H1 (cell line): Measurements from ENCODE around the gene KCNH4. TPM values are rescaled to one million over a fixed set of nuclear protein-coding genes. Genes with fewer than 3 reads are reported as not detected.

Experiments used
- ATF2 ChIP-seq: IDR thresholded peaks from 2 replicates; pipeline ENCODE4 v1.6.1; 2012; ENCODE audit warnings: low read length, inconsistent platforms
- ATF3 ChIP-seq: IDR thresholded peaks from 2 replicates; pipeline ENCODE4 v1.6.1; 2011; ENCODE audit warnings: low read depth, mild to moderate bottlenecking, low read length; ENCODE audit not compliant: insufficient read depth
- CBX8 ChIP-seq: fragments of 300-800, 300-1000 bp; sonication (generic); IDR thresholded peaks from 2 replicates; pipeline ENCODE4 v1.7.1; 2016; ENCODE audit warnings: low read depth, low read length, borderline replicate concordance
- E2F6 ChIP-seq: IDR thresholded peaks from 2 replicates; pipeline ENCODE4 v1.6.1; 2012; ENCODE audit warnings: inconsistent platforms
- JUND ChIP-seq: IDR thresholded peaks from 2 replicates; pipeline ENCODE4 v1.6.1; 2011; ENCODE audit warnings: mild to moderate bottlenecking, improper control_type of control experiment, low read length
- KDM4A ChIP-seq: IDR thresholded peaks from one replicate; pipeline ENCODE4 v1.7.1; 2012; ENCODE audit warnings: low read depth, mild to moderate bottlenecking, moderate library complexity, low read length, inconsistent platforms; ENCODE audit not compliant: severe bottlenecking
- PHF8 ChIP-seq: fragments of 200-600 bp; sonication (generic); conservative IDR thresholded peaks from 2 replicates; pipeline ENCODE4 v1.7.1; 2012; ENCODE audit warnings: low read depth, mild to moderate bottlenecking, inconsistent platforms, low read length, moderate library complexity
- RNF2 ChIP-seq: fragments of 200-900, 300-1000 bp; sonication (generic); IDR thresholded peaks from 2 replicates; pipeline ENCODE4 v1.7.1; 2016; ENCODE audit warnings: borderline replicate concordance, low read depth, mild to moderate bottlenecking, antibody characterized with exemption, low read length; ENCODE audit not compliant: poor library complexity, severe bottlenecking; ENCODE audit errors: missing control alignments
- SAP30 ChIP-seq: fragments of 300-600 bp; sonication (generic); IDR thresholded peaks from 2 replicates; pipeline ENCODE4 v1.7.1; 2012; ENCODE audit warnings: low read length, moderate library complexity, mild to moderate bottlenecking, inconsistent platforms; ENCODE audit not compliant: insufficient read depth, insufficient replicate concordance
- SP4 ChIP-seq: IDR thresholded peaks from 2 replicates; pipeline ENCODE4 v1.6.1; 2012; ENCODE audit warnings: low read length, inconsistent platforms
- polyA plus RNA-seq, 7 experiments: library from polyadenylated mRNA; depleted of rRNA in 3 of 7; stranded (reverse) in 5 of 7; unstranded in 2 of 7; fragments of >200 nt in 5 of 7; fragments of 200-250 nt in 2 of 7; gene quantifications; 1 replicate in 5 of 7; 2 replicates in 1 of 7; 4 replicates in 1 of 7; pipeline versions ENCODE4 v1.2.1 to v1.2.3, GENCODE V29; 2011 to 2013; ENCODE audit warnings: missing spikeins in 2 of 7, mixed read lengths in 2 of 7
- total RNA-seq: library from RNA; stranded (reverse); fragmentation: NEBNext Ultra II Directional; extraction: Animal tissue kit (Norgen Biotek cat#: 25700); gene quantifications from 2 replicates; pipeline ENCODE4 v1.2.1, GENCODE V29; 2021

Gene KCNH4
- total and polyA plus RNA-seq, 2 of the 8 experiments (the other 6 are each of a cell fraction or from before 2014, with no cell fraction given): 0.44 to 0.47 TPM

- TF ChIP-seq ATF3: no peak
- TF ChIP-seq E2F6: peak; percentile 100
- 0 out of 2 replicates have a peak, but pooled peaks have one; percentile 18 for TF ChIP-seq ATF2
- TF ChIP-seq SP4: no peak
- TF ChIP-seq CBX8: no peak
- peak; percentile 52 for TF ChIP-seq RNF2
- TF ChIP-seq KDM4A: no peak
- TF ChIP-seq SAP30: no peak
- no peak for TF ChIP-seq JUND
- TF ChIP-seq PHF8: peak; percentile 33; the same call in 1 of the 2 replicates
These were observed 3.1 kb upstream of the KCNH4 start (continued) for GRCh38 chr17:42183741-42184711.
